Tibial nerve (tissue), 4 donors: Measurements from ENCODE around the gene TNXB. TPM values are rescaled to one million over a fixed set of nuclear protein-coding genes. Genes with fewer than 3 reads are reported as not detected.

ENCODE experiments used
- DNase-seq, 2 donors: peaks; one replicate each; pipeline ENCODE4 v3.0.0-alpha.2; 2019; ENCODE audit warnings: low spot score in 2 of 2
- H3K27ac ChIP-seq, 4 donors: fragments of 200-600 bp; sonication (generic) in 3 of 4; one replicate each; pipeline ENCODE4 v1.5.1; 2017 to 2019; ENCODE audit warnings: mild to moderate bottlenecking in 1 of 4
- H3K27me3 ChIP-seq, 2 donors: fragments of 200-600 bp; sonication (generic) in 1 of 2; one replicate each; pipeline versions ENCODE4 v1.5.1 to v1.6.0; 2017 to 2019
- H3K36me3 ChIP-seq, 3 donors: fragments of 200-600 bp; sonication (generic); one replicate each; pipeline ENCODE4 v1.5.1; 2018 to 2019
- H3K4me1 ChIP-seq, 4 donors: fragments of 200-600 bp; sonication (generic) in 3 of 4; one replicate each; pipeline ENCODE4 v1.5.1; 2017 to 2019
- H3K4me3 ChIP-seq, 4 donors: fragments of 200-600 bp; sonication (generic) in 3 of 4; one replicate each; pipeline ENCODE4 v1.5.1; 2017 to 2019; ENCODE audit warnings: mild to moderate bottlenecking in 1 of 4, moderate library complexity in 1 of 4
- H3K9me3 ChIP-seq, 4 donors: fragments of 200-600 bp; sonication (generic) in 3 of 4; one replicate each; pipeline ENCODE4 v1.5.1; 2017 to 2019
- EP300 ChIP-seq, 2 donors: sonication (generic); formaldehyde crosslinking; IDR thresholded peaks; one replicate each; pipeline ENCODE4 v1.6.1; 2017; ENCODE audit warnings: antibody characterized with exemption in 2 of 2, mild to moderate bottlenecking in 1 of 2
- POLR2A ChIP-seq, 2 donors: fragments of 450-650 bp; IDR thresholded peaks; one replicate each; pipeline ENCODE4 v1.6.1; 2017; ENCODE audit warnings: antibody characterized with exemption in 2 of 2, mild to moderate bottlenecking in 2 of 2, moderate library complexity in 2 of 2
- WGBS, 2 donors: methylation state at CpG; one replicate each; pipeline ENCODE4 v1.1.5; 2018; 5-methylcytosine and 5-hydroxymethylcytosine counted together
- total RNA-seq, 4 donors: library from RNA; depleted of rRNA; stranded (reverse); fragments of >200 nt; gene quantifications; one replicate each; pipeline ENCODE4 v1.1.0, GENCODE V29; 2016
- TF ChIP-seq, protein P1 (sequence below), 5 experiments: fragments of 200-600 bp in 3 of 5; fragments of 450-650 bp in 2 of 5; sonication (generic) in 3 of 5; IDR thresholded peaks; one replicate each; pipeline ENCODE4 v1.5.1; 2016 to 2019; ENCODE audit warnings: antibody characterized with exemption in 5 of 5, mild to moderate bottlenecking in 3 of 5, moderate library complexity in 2 of 5

The TNXB gene
- total RNA-seq, 4 donors from 2014 or later = 231 to 547 (median 297) TPM

GRCh38 chr6:32131439-32131948, 22.4 kb upstream of the TNXB start:
- DNase-seq = no peak
- H3K4me3 ChIP-seq = no peak overlapping the region
- no peak for TF ChIP-seq EP300 (IDR thresholded peaks at IDR 0.05)
- TF ChIP-seq POLR2A (IDR thresholded peaks at IDR 0.05) = no peak
- TF ChIP-seq, protein P1, sequence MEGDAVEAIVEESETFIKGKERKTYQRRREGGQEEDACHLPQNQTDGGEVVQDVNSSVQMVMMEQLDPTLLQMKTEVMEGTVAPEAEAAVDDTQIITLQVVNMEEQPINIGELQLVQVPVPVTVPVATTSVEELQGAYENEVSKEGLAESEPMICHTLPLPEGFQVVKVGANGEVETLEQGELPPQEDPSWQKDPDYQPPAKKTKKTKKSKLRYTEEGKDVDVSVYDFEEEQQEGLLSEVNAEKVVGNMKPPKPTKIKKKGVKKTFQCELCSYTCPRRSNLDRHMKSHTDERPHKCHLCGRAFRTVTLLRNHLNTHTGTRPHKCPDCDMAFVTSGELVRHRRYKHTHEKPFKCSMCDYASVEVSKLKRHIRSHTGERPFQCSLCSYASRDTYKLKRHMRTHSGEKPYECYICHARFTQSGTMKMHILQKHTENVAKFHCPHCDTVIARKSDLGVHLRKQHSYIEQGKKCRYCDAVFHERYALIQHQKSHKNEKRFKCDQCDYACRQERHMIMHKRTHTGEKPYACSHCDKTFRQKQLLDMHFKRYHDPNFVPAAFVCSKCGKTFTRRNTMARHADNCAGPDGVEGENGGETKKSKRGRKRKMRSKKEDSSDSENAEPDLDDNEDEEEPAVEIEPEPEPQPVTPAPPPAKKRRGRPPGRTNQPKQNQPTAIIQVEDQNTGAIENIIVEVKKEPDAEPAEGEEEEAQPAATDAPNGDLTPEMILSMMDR (IDR thresholded peaks at IDR 0.05) = no peak
- H3K27me3 ChIP-seq = no peaks in the 10 kb centered on the region
- peaks cover 0 to 2% (median 0%) of the 10 kb centered on the region in 3 donors for H3K36me3 ChIP-seq
- H3K4me1 ChIP-seq = peaks cover 0 to 31% (median 25%) of the 10 kb centered on the region in 4 donors
- no peaks in the 10 kb centered on the region for H3K9me3 ChIP-seq
- no peak overlapping the region for H3K27ac ChIP-seq
- WGBS, 2 donors = 87 to 88% methylated on average over 14 of the region's 14 CpGs

DNA sequence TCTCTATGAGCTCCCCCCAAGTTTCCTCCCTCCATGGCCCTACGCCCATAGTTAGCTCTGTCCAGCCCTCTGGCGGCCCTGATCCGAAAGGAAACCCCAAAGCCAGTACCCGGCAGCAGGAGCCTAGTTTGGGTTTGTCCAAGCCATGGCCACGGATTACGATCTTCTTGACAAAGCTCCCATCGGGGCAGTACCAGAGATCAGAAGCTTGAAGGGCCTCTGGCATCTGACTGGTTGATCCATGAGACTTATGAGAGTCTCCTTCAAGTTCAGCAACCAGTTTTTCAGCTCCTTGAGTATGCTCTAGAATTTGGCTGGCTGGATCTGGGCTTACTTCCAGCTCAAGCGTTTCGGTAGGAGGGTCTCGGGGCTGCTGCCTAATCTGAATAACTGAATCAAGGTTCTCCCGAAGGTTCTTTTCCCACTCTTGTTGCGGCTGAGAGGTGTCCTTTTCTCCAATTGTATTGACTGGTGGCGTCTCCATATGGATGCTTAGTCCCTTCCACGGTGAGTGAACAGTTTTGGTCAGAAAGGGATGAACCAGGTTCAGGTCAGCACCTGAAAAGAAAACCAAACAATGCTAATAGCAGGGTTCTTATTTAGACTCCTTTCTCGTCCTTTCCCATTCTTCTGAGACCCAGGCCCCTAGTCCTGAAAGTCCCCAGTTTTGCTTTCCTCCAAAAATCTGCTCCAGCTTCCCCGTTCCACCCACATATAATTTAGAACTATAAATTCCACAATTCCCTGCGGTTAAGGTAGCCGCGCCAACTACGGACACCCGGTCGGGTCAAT, 20.4 kb upstream of the TNXB start:
- peaks cover 0 to 22% (median 0%) of the 10 kb centered on the region in 3 donors for H3K36me3 ChIP-seq
- H3K9me3 ChIP-seq = no peaks in the 10 kb centered on the region
- H3K27ac ChIP-seq = peak overlapping the region; percentile 69 to 94 (median 82)
- TF ChIP-seq, protein P1 (IDR thresholded peaks at IDR 0.05) = no peak
- no peak for TF ChIP-seq POLR2A (IDR thresholded peaks at IDR 0.05)
- TF ChIP-seq EP300 (IDR thresholded peaks at IDR 0.05) = no peak
- peak; percentile 67 to 87 for DNase-seq
- H3K4me3 ChIP-seq = peak overlapping the region; percentile 54 to 97 (median 68)
- H3K27me3 ChIP-seq = no peaks in the 10 kb centered on the region
- peaks cover 0 to 44% (median 27%) of the 10 kb centered on the region in 4 donors for H3K4me1 ChIP-seq
- 29 to 32% methylated on average over 22 of the region's 22 CpGs for WGBS, 2 donors

DNA sequence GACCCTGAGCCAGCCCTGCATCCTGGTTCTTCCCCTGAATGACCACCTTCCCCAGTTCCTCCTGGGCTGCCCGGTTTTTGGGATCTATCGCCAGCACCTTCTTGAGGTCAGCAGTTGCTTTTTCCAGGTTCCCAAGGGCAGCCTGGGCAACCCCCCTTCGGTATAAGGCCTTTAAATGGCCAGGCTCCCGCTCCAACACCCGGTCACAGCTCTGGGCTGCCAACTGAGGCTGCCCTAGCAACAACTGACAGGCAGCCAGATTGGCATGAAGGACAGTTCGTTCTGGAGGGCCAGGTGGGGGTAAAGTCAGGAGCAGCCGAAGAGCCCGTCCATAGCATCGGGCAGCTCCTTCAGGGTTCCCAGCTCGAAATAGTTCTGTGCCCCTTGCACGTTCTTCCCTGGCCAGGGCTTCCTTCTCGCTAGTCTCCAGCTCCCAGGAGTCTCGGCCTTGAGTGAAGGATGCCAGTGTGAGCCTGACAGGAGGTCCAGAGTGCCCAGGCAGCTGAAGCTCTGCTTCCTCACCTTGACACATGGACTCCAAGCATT, 19.7 kb upstream of the TNXB start:
- peaks cover 0 to 29% (median 0%) of the 10 kb centered on the region in 3 donors for H3K36me3 ChIP-seq
- no peak for DNase-seq
- H3K27me3 ChIP-seq = no peaks in the 10 kb centered on the region
- no peaks in the 10 kb centered on the region for H3K9me3 ChIP-seq
- TF ChIP-seq, protein P1 (IDR thresholded peaks at IDR 0.05) = no peak
- no peak for TF ChIP-seq POLR2A (IDR thresholded peaks at IDR 0.05)
- no peak for TF ChIP-seq EP300 (IDR thresholded peaks at IDR 0.05)
- 81 to 82% methylated on average over 13 of the region's 13 CpGs for WGBS, 2 donors
- peak overlapping the region; percentile 69 to 94 (median 82) for H3K27ac ChIP-seq
- H3K4me1 ChIP-seq = peaks cover 0 to 44% (median 27%) of the 10 kb centered on the region in 4 donors
- H3K4me3 ChIP-seq = peak overlapping the region in 2 of 4 donors; percentile 70 to 97

- peak; percentile 97 to 98 for DNase-seq
- H3K4me1 ChIP-seq = peaks cover 0 to 44% (median 27%) of the 10 kb centered on the region in 4 donors
- H3K4me3 ChIP-seq = peak within 1 kb of the TSS; percentile 83 to 97 (median 87)
- WGBS, 2 donors = 0 to 2% methylated on average over 41 to 43 of the region's 44 CpGs
- H3K27me3 ChIP-seq = no peaks in the 10 kb centered on the region
- peaks cover 0 to 37% (median 0%) of the 10 kb centered on the region in 3 donors for H3K36me3 ChIP-seq
- no peaks in the 10 kb centered on the region for H3K9me3 ChIP-seq
- H3K27ac ChIP-seq = peak within 1 kb of the TSS; percentile 84 to 94 (median 90)
- TF ChIP-seq, protein P1 (IDR thresholded peaks at IDR 0.05) = peak in 1 of 5 experiments; percentile 11
- TF ChIP-seq POLR2A (IDR thresholded peaks at IDR 0.05) (peak in 1 of 2 donors; percentile 79), EP300 (IDR thresholded peaks at IDR 0.05) (peak; percentile 76 to 86)
Measured at GRCh38 chr6:32127717-32128592, 18.8 kb upstream of the TNXB start, which contains the start of gene ATF6B. TSS of gene ATF6B (minus strand) at chr6:32128246. CDS start at chr6:32128207, 39 bp downstream.
